Measurements from ENCODE around the gene APOE.
"Not testable (repeated sequence)": the region's sequence is repeated elsewhere in the genome, so short reads cannot be mapped to it uniquely, and the experiment has no call there.

The APOE gene

GRCh38 chr19:44912854-44913253 lies 7.3 kb downstream of the APOE start:
- no peak for DNase-seq

- DNase-seq, result not testable (repeated sequence)
Measured at GRCh38 chr19:44913512-44914432, 8.2 kb downstream of the APOE start.

- peak; percentile 76 for DNase-seq
Measured at GRCh38 chr19:44914433-44915206, 9.0 kb downstream of the APOE start, which contains the start of gene APOC1. TSS of gene APOC1 (plus strand) at chr19:44914608. CDS start at chr19:44914892, 284 bp downstream.

GRCh38 chr19:44924243-44924725 lies 18.7 kb downstream of the APOE start:
- no peak for DNase-seq

GRCh38 chr19:44925114-44925891 lies 19.7 kb downstream of the APOE start:
- DNase-seq, result peak; percentile 70

- not testable (repeated sequence) for DNase-seq
Measured at GRCh38 chr19:44926245-44927077, 20.9 kb downstream of the APOE start.

- DNase-seq, result peak; percentile 23
Measured at GRCh38 chr19:44927746-44928145, 22.1 kb downstream of the APOE start.

GRCh38 chr19:44930088-44930487 lies 24.5 kb downstream of the APOE start:
- DNase-seq, result no peak

GRCh38 chr19:44931541-44931940 lies 25.9 kb downstream of the APOE start:
- no peak for DNase-seq

- peak; percentile 53 for DNase-seq
Measured at GRCh38 chr19:44939668-44940067, 34.1 kb downstream of the APOE start.

- DNase-seq, result no peak
Measured at GRCh38 chr19:44942067-44942571, 36.5 kb downstream of the APOE start, which contains the start of gene APOC4. TSS of gene APOC4 (plus strand) at chr19:44942237. CDS start at chr19:44942278, 41 bp downstream.

- DNase-seq, result no peak
Measured at GRCh38 chr19:44943801-44944249, 38.2 kb downstream of the APOE start.

- DNase-seq, result no peak
Measured at GRCh38 chr19:44947041-44947581, 41.5 kb downstream of the APOE start.

- no peak for DNase-seq
Measured at GRCh38 chr19:44948237-44948636, 42.6 kb downstream of the APOE start.

GRCh38 chr19:44948763-44949374 lies 43.3 kb downstream of the APOE start:
- DNase-seq, result no peak

GRCh38 chr19:44949550-44949949 lies 44.0 kb downstream of the APOE start:
- no peak for DNase-seq

GRCh38 chr19:44951179-44952159 lies 45.9 kb downstream of the APOE start:
- DNase-seq, result peak; percentile 63

- no peak for DNase-seq
Measured at GRCh38 chr19:44954278-44954648, 48.7 kb downstream of the APOE start.

All from HCEC 1CT (cell line).